HG02885 (cell line): Measurements from ENCODE around the gene SCYGR3.

Experiments
- ATAC-seq: cut with Tn5 transposase; IDR thresholded peaks from one replicate; pipeline ENCODE4 v1.9.1; 2021; ENCODE audit warnings: mild to moderate bottlenecking; ENCODE audit not compliant: unreplicated experiment, poor library complexity

The SCYGR3 gene

GRCh38 chr2:227570615-227571014, 44.0 kb downstream of the SCYGR3 start:
- no peak for ATAC-seq

GRCh38 chr2:227568852-227569169, 45.8 kb downstream of the SCYGR3 start:
- ATAC-seq = no peak

DNA sequence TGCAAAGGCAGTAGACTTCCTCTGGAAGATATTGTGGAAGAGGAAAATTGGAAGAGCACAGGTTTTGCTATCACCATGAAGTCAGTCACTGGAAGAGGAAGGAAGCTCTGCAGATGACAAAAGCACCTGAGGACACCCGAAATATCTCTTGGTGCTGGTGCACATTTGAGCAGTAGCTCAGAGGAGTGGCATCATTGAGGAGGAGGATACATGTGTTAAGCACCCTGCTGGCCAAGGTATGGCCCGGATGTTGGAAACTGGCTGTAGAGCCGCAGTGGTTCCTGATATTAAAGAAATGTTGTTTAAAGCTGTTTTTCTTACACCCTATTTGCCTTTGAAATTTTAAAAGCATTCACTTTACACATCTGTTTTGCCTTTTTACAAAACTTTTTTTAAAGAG, 48.6 kb downstream of the SCYGR3 start:
- ATAC-seq = no peak

- no peak for ATAC-seq
These were observed 49.6 kb downstream of the SCYGR3 start for GRCh38 chr2:227565080-227565479.
